Activated CD4-positive, alpha-beta memory T cell treated with anti-CD3 and anti-CD28 coated beads for 36 hours (primary cell): ENCODE measurements around the gene OR1J1. TPM values are rescaled to one million over a fixed set of nuclear protein-coding genes. Genes with fewer than 3 reads are reported as not detected.

ENCODE experiments used
- CTCF ChIA-PET: fragments of 350-600 bp; sonication (Branson Sonifier 250); formaldehyde crosslinking; loops from one replicate; lab custom pipeline; 2021; ENCODE audit warnings: antibody characterized with exemption, inconsistent platforms; lab: Charles Lee
- POLR2A ChIA-PET: fragments of 350-600 bp; sonication (Branson Sonifier 250); formaldehyde crosslinking; loops from one replicate; lab custom pipeline; 2021; ENCODE audit warnings: antibody characterized with exemption; lab: Charles Lee
- DNase-seq: peaks from one replicate; pipeline ENCODE4 v3.0.0-alpha.2; 2020
- H3K27ac Mint-ChIP-seq: one replicate; pipeline ENCODE4 v1.8.0; 2021; ENCODE audit warnings: mixed read lengths
- H3K27me3 Mint-ChIP-seq: one replicate; pipeline ENCODE4 v1.8.0; 2021; ENCODE audit warnings: mixed read lengths
- H3K36me3 Mint-ChIP-seq: one replicate; pipeline ENCODE4 v1.8.0; 2021; ENCODE audit warnings: mixed read lengths
- H3K4me1 Mint-ChIP-seq: one replicate; pipeline ENCODE4 v1.8.0; 2021; ENCODE audit warnings: low read depth, mixed read lengths
- H3K4me3 Mint-ChIP-seq: one replicate; pipeline ENCODE4 v1.8.0; 2021; ENCODE audit warnings: mild to moderate bottlenecking, mixed read lengths
- H3K9me3 Mint-ChIP-seq: one replicate; pipeline ENCODE4 v1.8.0; 2021; ENCODE audit warnings: mixed read lengths
- intact Hi-C: fragments of 100-400 bp; cut with micrococcal nuclease; formaldehyde crosslinking; loops from one replicate; pipeline ENCODE4 v1.15.1; 2023
- total RNA-seq, 2 experiments: library from RNA; stranded (reverse); gene quantifications; one replicate each; pipeline ENCODE4 v1.2.3, GENCODE V29; 2021

The OR1J1 gene
- total RNA-seq, 2 experiments from 2014 or later, result not detected

DNA sequence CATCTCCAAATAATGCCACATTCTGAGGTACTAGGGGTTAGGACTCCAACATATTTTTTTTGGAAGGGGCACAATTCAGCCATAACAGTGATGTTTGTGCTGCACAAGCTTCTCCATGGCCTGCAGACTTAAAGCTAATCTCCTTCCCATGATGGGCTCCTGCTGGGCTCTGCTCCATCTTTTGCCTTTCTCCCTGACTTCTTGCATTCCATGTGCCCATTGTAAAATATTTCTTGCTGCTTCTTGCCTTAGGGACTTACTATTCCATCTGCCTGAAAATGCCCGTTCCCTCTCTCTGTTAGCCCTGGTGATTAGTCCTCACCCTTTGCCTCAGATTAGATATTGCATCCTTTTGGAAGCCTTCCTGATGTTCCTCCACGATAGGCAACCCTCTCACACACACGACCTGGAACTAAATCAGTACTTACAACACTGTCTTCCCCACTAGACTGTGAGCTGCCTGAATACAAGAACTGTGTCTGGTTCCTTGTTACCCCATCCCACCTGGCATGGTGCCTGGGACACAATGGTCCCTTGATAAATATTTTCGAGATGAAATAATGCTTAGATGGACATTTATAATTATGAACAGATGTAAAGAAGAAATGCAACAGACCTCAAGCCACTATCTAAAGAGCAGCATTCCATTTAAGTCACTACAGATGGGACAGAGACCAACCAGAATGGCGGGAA, 33.5 kb downstream of the OR1J1 start:
- Mint-ChIP-seq H3K9me3 (no peaks in the 10 kb centered on the region), H3K36me3 (no peaks in the 10 kb centered on the region), H3K4me3 (no peak overlapping the region), H3K4me1 (no peaks in the 10 kb centered on the region), H3K27ac (no peak overlapping the region), H3K27me3 (peaks cover 19% of the 10 kb centered on the region)
- CTCF ChIA-PET, result interaction anchor here (1.5 kb wide), 1 partner anchor 345 kb away, joined by 3 read pairs; no protein-coding TSS in a partner anchor
- POLR2A ChIA-PET, result no interaction called here
- no peak for DNase-seq
- intact Hi-C loops, result no loop called here

DNA sequence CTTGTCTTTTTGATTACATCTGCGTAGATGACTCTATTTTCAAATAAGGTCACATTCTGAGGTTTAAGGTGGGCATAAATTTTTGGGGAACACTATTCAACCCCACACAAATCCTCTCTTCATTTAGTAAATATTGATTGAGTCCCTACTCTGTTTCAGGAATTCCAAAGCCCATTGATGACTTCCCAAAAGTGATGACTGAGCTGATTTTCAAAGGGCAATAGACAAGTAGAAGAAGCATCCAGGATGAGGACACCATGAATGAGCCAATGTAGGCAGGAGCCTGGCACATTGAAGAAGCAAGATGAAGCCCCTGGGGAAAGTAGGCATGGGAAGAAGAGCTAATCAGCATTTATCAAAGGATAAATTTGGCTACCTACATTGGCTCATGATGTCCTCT, 35.2 kb downstream of the OR1J1 start:
- no peaks in the 10 kb centered on the region for H3K4me1 Mint-ChIP-seq
- no peak for DNase-seq
- H3K27ac Mint-ChIP-seq, result no peak overlapping the region
- H3K9me3 Mint-ChIP-seq, result no peaks in the 10 kb centered on the region
- no peaks in the 10 kb centered on the region for H3K36me3 Mint-ChIP-seq
- intact Hi-C loops, result no loop called here
- ChIA-PET POLR2A (no interaction called here), CTCF (interaction anchor here (1.5 kb wide), 1 partner anchor 343 kb away, joined by 3 read pairs; no protein-coding TSS in a partner anchor)
- peaks cover 19% of the 10 kb centered on the region for H3K27me3 Mint-ChIP-seq
- no peak overlapping the region for H3K4me3 Mint-ChIP-seq

Other genes starting within 250 kb of the OR1J1 start
- not detected for gene LHX6, start 249.0 kb downstream of the OR1J1 start, total RNA-seq
- 10 to 100 TPM; 25.1 to 25.9 TPM for gene RBM18, start 213.1 kb downstream of the OR1J1 start, total RNA-seq
- gene MRRF, start 213.0 kb downstream of the OR1J1 start, total RNA-seq, result 10 to 100 TPM; 47.2 to 52.5 TPM
- gene PTGS1, start 106.9 kb downstream of the OR1J1 start, total RNA-seq, result under 1 TPM in 1 of 2 experiments, not detected in 1; 0.07 TPM
- gene OR1J2, start 32.9 kb upstream of the OR1J1 start, total RNA-seq, result not detected
- not detected for gene OR1J4, start 41.2 kb upstream of the OR1J1 start, total RNA-seq
- not detected for gene OR1N1, start 49.4 kb upstream of the OR1J1 start, total RNA-seq
- not detected for gene OR1N2, start 75.2 kb upstream of the OR1J1 start, total RNA-seq
- not detected for gene OR1L8, start 105.5 kb upstream of the OR1J1 start, total RNA-seq
- gene OR1Q1, start 136.8 kb upstream of the OR1J1 start, total RNA-seq, result not detected
- not detected for gene OR1B1, start 179.7 kb upstream of the OR1J1 start, total RNA-seq
- gene OR1L1, start 183.8 kb upstream of the OR1J1 start, total RNA-seq, result not detected
- gene OR1L3, start 197.2 kb upstream of the OR1J1 start, total RNA-seq, result not detected
- gene OR1L4, start 246.1 kb upstream of the OR1J1 start, total RNA-seq, result not detected